GM19395 (cell line): ENCODE results near the gene CPNE1.

Experiments
- ATAC-seq: cut with Tn5 transposase; IDR thresholded peaks from one replicate; pipeline ENCODE4 v1.9.1; 2021; ENCODE audit warnings: mild to moderate bottlenecking, moderate library complexity; ENCODE audit not compliant: unreplicated experiment

Gene CPNE1

DNA sequence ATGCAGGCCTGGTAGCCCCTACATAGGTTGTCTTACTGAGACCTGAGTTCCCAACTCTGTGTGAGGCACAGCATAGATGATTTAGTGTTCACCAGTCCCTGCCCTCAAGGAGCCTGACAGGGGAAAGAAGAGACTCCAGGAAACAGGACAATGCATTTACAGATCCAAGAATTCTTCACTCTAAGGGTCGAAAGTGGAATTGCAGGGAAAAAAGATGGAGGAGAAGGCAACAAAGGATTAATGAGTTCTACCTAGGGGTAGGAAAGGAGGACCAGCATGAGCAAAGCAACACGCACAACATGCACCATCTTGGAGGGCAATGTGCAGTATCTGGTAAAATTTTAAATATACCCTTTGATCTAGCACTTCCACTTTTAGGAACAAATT lies 43.1 kb downstream of the CPNE1 start:
- no peak for ATAC-seq

DNA sequence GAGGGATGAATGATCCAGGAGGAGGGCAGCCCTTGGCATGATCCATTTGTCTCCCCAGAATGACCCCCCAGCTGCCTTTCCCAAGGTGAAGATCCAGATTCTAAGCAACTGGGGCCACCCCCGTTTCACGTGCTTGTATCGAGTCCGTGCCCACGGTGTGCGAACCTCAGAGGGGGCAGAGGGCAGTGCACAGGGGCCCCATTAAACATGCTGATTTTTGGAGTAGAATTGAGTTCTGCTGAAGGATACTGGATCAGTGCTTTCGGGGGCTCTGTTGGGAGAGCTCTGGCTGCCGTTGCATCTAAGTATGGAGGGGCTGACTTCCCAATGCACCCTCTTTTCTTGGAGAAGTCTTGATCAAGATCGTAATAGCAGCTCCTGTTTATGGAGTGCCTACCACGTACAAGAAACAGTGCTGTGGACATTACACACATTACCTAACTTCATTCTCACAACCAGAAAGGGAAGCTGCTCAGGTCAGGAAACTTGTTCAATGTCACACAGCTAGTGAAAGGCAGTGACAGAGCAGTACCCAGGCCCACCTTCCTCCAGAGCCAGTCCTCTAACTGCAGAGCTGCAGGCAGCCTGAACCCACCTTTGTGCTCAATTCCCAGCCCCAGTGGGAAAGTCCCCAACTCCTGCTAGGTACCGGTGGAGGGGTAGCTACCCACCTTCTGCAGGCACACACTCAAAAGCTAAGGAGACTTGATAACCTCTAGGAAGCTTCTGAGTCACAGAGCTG lies 43.7 kb downstream of the CPNE1 start:
- no peak for ATAC-seq

DNA sequence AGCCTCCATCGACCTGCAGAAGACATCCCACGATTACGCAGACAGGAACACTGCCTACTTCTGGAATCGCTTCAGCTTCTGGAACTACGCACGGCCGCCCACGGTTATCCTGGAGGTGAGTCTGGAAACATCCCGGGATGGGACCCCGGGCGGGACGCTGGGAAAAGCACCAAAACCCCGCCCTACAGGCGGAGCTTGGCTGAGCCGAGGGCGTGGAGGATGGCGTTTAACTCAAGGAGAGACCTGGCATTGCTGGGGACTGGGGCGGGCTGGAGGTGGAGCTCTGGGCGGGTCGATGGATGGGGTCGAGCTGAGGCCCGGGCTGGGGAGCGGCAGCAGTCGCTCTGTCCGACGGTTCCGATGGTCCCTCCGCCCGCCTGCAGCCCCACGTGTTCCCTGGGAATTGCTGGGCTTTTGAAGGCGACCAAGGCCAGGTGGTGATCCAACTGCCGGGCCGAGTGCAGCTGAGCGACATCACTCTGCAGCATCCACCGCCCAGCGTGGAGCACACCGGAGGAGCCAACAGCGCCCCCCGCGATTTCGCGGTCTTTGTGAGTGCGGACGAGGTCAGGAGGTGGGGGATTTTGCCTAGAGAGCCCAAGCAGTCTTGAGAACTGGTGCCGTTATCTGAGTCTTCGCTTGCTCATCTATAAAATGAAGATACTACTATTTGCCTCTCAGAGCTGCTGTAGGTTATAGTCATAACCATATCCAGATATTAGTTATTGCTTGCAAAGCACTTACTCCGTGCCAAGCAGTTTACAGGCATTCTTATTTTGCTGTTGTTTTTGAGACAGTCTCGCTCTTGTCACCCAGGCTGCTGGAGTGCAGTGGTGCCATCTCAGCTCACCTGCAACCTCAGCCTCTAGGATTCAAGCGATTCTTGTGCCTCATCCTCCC lies 45.3 kb downstream of the CPNE1 start:
- peak; percentile 54 for ATAC-seq

DNA sequence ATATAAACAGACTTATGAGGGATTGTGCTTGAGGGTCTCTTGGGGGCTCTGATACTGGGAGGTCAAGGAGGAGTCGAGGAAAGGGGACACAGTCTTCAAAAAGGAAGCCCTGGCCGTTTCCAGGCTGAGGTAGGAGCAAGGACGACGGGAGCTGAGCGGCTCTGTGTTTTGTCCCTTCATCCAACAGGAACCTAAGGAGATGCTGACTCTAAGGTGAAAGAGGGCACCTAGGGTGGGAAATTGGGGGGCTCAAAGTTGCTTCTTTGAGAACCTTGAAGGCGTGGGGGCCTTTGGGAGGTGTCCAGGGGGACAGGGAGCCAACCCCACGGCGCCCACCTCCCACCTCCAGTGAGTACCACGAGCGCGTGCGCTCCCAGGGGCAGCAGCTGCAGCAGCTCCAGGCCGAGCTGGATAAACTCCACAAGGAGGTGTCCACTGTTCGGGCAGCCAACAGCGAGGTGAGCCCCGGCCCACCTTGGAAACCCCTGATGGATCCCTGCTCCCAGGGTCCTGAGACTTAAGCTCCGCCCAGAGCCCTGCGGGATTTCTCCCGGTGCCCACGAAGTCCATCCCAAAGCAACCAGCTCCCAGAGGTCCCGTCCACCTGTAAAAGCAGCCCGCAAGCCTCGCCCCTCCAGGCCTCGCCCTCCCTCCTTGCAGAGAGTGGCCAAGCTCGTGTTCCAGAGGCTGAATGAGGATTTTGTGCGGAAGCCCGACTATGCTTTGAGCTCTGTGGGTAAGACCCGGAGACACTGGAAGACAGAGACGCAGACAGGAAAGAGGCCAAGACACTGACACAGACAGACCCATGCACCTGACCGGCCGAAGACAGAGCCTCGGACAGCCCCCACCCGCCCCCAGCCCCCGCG lies 46.2 kb downstream of the CPNE1 start:
- ATAC-seq: no peak

DNA sequence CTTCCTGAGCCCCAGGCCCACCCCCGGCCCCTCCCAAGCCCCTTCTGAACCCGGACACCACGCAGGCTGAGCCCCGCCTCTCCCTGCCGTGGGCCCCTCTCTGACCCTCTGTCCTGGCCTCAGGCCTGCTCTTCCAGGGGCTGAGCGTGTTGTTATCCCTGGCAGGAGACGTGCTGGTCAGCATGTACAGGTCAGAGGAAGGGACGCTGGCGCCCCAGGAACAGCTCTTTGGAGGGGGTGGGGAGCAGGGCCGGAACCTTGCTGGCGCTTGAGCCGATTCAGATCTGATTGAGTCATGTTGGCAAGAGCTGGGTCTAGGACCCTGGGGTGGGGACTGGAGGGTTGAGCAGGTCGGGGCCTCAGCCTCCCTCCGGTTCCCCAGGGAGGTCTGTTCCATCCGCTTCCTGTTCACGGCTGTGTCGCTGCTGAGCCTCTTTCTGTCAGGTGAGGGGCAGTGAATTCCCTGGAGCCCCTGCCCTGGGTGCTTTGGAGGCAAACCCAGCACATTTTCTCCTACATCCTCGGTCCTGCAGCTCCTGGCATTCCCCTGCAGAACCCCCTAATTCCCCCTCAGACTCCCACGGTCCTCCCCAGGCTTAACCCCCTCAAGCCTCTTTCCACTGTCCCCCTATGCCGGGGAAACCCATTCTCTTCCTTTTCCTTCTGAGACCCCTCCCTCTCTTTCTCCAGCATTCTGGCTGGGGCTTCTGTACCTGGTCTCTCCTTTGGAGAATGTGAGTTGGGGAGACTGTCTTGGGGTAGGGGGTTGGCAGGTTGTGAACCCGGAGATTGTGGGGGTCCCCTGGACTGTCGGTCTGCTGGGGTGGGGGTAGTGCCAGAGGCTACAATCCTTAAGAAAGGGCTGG lies 47.1 kb downstream of the CPNE1 start:
- ATAC-seq: no peak

DNA sequence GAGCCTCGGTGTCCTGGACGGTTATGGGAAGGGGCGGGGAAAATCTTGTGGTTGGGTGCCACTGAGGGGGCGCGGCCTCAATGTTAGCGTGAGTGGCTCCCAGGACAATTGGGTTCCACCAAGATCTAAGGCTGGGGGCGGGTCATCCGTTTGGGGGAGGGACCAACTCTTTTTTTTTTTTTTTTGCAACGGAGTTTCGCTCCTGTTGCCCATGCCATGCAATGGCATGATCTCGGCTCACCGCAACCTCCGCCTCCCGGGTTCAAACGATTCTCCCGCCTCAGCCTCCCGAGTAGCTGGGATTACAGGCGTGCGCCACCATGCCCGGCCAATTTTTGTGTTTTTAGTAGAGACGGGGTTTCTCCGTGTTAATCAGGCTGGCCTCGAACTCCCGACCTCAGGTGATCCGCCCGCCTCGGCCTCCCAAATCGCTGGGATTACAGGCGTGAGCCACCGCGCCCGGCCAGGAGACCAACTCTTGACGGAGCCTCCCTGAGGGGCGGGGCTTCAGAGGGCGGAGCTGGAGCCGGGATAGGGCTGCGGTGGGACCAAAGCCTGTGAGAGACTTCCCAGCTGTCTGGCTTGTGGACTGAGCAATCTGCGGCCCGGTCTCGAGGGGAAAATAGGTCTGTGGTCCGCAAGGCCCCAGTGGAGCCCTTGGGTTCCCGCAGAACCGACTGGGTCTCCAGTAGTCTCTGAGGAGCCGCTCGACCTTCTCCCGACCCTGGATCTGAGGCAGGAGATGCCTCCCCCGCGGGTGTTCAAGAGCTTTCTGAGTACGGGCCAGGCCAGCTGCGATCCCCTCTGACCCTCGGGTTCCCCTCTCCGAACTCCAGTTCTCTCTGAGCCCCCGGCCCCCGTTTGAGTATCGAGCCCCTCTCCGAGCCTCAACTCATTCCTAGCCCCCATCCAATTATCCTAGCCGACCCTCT lies 48.0 kb downstream of the CPNE1 start:
- ATAC-seq: peak; percentile 30

DNA sequence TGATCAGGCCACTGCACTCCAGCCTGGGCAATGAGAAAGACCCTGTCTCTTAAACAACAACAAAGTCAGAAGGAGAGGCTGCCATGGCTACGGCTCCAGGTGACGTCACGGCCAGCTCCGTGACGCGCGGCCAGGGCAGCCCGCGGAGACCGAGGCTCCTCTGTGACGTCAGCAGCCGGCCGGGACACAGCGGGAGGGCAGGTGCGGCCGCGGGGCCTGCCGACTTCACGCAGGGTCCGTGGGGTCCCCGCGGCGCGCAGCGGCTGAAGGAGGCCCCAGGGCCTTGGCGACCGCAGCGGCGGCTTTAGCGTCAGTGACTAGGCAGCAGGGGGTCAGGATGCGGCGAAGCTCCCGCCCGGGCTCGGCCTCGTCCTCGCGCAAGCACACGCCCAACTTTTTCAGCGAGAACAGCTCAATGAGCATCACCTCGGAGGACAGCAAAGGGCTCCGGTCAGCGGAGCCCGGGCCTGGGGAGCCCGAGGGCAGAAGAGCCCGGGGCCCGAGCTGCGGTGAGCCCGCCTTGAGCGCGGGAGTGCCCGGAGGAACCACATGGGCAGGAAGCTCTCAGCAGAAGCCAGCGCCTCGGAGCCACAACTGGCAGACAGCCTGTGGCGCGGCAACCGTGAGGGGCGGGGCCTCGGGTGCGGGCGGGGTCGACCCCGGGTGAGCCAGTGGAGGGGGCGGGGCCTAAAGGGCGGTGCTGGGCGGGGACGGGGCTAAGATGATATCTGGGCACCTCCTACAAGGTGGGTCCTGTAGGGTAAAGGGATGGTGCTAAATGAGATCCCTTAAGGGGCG lies 48.8 kb downstream of the CPNE1 start, which contains the start of gene SPAG4:
Gene SPAG4, plus strand, starts transcription at position 163 of the 798 bp plus-strand sequence. Its CDS starts 175 bp downstream, at position 338.
- peak; percentile 67 for ATAC-seq

DNA sequence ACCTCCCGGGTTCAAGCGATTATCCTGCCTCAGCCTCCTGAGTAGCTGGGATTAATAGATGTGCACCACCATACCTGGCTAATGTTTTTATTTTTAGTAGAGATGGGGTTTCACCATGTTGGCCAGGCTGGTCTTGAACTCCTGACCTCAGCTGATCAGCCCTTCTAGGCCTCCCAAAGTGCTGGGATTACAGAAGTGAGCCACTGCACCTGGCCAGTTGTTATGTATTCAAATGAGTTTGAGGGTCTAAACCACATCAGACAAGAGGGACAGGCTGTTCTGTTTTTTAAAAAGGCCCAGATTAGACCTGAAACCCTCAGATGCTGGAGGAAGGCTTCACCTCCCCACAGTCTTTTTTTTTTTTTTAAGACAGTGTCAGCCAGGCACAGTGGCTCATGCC lies 53.2 kb downstream of the CPNE1 start:
- no peak for ATAC-seq

DNA sequence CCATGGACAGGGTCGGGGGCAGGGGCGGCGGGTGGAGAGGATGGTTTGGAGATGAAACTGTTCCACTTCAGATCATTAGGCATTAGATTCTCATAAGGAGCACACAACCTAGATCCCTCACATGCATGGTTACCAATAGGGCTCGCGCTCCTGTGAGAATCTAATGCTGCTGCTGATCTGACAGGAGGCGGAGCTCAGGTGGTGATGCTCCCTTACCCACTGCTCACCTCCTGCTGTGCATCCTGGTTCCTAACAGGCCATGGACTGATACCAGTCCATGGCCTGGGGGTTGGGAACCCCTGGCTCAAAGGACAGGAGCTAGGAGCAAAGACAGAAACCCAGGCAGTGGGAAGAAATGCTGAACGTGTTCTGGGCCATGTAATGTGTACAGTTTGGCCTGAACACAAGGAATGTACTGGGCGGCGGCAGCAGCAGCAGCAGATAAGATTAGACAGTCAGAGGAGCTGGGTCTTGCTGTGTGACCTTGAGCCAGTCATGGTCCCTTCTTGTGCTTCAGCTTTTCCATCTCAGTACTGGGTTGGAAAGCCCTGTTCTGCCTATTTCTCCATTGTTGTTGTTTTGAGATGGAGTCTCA lies 53.8 kb downstream of the CPNE1 start:
- ATAC-seq: no peak

DNA sequence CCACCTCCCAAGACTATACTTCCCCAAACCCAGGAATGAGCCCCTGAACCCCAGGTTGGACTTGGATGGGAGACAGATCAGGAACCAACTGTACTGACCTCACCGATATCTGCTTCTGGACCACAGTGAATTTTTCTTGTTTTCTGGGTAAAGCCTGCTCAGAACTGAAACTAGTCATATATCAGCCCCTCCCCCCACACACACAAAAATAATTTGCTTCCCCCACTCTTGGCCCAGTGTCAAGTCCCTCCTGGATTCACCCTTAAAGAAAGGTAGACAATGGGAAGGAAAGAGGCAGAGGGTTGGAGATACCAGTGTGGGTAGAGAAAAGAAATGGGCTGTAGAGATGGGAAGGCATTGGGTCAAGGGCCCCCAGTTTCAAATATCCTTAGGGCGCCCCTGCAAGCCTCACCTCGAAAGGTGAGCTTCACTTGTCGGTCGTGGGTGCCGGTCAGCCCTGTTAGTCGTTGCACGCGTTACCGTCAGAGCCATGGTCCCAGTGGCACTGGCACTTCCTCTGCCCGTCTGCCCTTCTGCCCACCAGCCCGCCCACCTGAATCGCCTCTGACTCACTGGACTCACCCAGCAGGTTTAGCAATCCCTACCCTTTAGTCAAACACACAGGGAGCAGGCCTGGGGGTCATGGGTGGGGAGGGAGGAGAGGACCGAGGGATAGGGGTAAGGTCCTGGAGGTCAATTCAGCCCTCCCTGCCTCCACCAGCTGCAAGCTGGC lies 57.5 kb downstream of the CPNE1 start:
- ATAC-seq: no peak

DNA sequence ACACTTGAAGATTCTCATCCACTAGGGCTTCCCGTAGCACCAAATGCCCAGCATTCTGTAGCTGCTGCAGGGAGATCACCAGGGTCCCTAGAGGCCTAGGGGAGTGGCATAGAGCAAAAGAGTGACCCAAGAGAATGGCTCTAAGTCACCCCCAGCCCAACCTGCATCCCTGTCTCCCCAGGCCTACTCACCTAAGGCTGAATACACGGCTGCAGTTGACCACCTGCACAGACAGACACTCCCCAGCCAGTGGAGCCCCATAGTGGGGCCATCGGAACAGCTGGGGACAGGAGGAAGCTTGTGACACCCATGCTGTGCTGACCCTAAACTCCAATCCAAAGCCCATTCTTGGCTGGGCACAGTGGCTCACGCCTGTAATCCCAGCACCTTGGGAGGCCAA lies 58.6 kb downstream of the CPNE1 start:
- no peak for ATAC-seq

DNA sequence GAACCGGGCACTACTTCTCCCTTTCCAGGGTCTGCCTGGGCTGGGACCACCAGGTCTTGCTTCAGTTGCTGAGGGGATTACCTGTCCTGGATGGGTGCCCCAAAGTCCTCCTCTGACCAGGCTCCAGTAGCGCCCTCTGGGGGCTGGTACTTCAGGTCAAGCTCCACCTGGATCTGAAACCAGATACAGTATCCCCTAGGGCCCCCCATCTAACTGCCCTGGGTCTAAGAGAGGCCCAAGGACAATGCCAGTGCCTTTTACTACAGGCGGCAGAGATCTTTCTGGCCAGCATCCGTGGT lies 60.3 kb downstream of the CPNE1 start:
- ATAC-seq: no peak

DNA sequence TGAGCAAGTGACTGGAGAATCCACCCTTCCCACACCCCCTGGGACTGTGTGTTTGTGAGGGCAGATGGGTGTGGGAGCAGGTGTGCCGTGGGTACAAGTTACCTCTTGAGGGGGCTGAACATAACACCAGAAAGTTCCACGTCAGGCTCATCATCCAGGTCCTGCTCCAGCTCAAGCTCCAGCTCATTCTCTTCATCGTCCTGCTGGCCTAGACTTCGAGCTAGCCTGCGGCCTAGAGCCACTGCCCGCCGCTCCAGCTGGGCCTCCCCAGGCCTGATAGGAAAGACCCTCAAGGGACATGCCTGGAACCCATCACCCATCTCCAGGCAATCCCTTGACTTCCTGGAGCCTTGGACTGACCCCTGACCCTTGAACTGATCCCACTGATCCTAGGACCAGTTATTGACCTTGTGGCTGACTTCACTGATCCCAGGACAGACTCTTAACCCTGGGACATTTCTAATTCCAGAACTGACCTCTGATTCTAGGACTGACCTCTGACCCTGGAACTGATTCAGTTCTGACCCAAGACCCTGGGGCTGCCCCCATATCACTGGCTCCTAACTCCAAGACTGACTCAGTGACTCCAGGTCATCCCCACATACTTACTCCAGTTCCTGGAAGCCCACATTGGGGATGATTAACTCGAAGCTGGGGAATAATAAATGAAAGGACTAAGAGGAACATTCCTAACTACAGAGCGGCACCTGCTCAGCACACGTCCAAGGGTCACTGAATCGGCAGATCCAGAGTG lies 60.8 kb downstream of the CPNE1 start:
- no peak for ATAC-seq

DNA sequence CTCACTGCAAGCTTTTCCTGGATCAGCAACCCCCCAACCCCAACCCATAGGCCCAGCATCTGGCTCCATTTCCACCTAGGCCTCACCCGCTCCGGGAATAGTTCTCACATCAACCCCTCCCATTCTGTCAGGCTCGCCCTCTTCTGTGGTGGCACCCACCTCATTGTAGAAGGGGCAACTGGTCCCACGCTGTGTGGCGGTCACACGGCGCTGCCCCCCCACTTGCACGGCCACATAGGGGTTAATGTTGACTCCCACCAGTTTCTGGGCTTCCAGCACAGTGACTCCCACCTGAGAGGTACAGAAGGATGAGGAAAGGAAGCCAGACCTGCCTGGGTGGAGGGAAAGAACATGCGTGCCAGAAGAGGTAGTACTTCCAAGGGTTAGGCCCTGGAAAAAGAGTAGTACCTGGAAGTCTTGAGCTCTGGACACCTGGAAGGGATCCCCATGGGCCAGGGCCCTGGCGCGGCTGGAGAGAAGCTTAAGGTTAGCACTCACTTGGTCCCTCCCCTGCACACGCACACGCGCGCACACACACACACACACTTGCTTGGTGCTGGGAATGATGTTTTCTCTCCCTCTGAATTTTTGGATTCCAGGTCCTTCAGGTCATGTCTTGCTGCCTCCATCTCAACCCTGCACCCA lies 61.7 kb downstream of the CPNE1 start:
- no peak for ATAC-seq

DNA sequence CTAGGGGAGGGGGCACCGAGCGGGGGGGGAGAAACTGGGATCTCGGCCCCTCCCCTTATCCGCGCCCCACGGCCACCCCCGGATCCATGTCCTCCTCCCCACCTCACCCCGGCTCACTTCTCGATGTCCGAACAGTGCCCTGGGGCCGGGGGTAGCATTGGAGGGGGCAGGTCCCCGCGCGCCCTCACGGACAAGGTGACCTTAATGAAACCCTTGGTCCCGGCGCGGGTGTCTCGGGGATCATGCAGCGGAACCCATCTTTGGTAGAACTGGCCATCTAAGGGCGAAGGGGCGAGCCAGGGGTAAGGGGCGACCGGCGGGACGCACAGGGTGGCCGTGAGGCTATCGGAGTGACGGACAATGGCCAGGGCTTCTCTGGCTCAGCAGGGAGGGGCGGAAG lies 62.7 kb downstream of the CPNE1 start:
- no peak for ATAC-seq
